ENCODE results near the gene SNAPC1.
"Not testable (repeated sequence)": the region's sequence is repeated elsewhere in the genome, so short reads cannot be mapped to it uniquely, and the experiment has no call there.

The SNAPC1 gene, protein sequence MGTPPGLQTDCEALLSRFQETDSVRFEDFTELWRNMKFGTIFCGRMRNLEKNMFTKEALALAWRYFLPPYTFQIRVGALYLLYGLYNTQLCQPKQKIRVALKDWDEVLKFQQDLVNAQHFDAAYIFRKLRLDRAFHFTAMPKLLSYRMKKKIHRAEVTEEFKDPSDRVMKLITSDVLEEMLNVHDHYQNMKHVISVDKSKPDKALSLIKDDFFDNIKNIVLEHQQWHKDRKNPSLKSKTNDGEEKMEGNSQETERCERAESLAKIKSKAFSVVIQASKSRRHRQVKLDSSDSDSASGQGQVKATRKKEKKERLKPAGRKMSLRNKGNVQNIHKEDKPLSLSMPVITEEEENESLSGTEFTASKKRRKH

DNA sequence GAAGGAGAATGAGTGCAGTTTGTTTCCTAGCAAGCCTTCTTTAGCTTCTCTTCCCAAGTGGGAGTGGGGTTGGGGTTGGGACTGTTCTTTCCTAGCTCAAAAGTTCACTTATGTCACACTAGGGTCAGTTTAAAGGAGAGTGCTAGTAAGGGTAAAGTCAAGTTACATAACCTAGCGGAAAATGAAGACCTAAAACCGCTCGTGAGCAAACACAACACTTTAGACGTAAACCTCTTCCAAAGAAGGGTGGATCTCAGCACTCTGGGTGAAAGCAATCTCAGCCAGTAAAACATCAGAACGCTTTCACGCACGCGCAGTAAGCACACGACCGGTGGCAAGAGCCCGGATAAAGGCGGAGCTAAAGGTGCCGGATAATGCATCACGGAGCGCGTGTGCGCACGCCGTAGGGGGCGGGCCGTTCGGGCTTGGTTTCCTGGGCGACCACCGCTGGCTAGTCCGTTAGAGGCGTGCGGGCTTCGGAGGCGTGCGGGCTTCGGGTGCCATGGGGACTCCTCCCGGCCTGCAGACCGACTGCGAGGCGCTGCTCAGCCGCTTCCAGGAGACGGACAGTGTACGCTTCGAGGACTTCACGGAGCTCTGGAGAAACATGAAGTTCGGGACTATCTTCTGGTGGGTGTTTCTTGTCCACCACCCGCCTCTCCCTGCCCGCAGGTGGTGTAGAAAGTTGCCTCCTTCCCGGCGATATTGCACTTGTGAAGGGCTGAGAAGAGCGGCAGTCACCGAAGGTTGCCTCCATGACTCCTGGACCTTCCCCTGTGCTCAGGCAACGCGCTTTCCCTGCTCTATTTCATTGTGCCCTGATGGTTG is at the start of gene SNAPC1:
Gene SNAPC1, plus strand, starts transcription at position 462 of the 828 bp plus-strand sequence. Its CDS starts 41 bp downstream, at position 503.
- DNase-seq, result peak; percentile 95 to 98

DNA sequence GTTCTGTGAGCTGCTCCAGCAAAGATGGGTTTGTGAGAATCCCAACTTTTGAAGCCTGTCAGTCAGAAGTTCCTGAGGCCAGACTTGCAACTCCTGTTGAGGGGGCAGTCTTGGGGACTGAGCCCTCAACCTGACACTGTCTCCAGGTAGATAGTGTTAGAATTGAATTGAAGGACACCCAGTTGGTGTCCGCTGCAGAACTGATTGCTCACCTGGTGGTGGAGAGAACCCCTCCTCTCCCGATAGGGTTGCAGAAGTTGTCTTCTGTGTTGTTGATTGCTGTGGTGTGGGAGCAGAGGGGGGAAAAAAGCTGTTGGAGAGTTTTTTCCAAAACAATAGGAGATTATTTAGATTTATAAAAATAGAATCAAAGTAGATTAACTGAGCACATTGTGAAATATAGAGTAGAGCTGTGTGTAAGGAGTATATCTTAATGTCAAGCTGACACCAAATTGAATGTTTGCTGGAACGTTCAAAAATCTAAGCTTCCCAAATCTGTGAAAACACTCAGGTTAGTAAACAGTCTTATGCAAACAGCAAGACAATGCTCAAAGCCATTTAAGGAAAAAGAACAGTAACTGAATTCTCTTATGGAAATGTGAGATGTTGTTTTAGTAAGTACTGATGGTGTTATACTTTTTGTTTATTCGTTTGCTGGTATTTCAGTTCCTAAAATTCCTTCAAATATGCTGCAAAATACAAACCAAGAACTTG is 48.3 kb upstream of the SNAPC1 start:
- DNase-seq, result no peak

DNA sequence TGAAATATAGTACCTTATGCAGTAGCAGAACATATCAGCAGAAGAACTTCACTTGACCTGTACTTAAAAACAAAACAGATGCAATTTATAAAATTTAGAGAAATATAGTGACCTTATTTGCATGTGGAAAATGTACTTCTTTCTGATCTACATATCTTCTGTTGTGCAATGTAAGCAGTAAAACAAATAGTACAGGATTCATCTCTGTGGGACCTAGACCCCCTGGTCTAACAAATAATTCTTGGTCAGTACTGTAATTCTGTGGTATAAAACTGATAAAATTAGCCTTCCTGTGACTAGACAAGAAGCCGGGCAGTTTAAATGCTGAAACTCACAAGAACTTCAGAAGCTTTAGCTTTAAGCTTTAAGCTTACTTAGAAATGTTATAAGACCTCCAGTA is 45.3 kb upstream of the SNAPC1 start:
- DNase-seq, result no peak

DNA sequence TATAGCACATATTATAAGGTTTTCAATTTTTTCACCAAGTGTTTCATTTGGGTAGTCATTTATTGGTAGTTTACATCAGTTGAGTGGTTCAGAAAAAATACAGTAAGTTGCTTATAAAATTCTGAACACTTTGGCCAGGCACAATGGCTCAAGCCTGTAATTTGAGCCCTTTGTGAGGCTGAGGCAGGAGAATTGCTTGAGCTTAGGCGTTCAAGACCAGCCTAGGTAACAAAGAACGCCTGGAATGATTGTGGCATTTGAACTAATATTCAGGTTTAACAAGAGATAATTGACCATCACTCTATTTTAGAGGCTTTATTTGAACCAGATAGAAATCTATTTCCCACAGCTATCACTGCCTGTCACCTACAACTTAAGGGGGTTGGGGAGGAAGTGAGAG is 44.2 kb upstream of the SNAPC1 start:
- DNase-seq, result no peak

DNA sequence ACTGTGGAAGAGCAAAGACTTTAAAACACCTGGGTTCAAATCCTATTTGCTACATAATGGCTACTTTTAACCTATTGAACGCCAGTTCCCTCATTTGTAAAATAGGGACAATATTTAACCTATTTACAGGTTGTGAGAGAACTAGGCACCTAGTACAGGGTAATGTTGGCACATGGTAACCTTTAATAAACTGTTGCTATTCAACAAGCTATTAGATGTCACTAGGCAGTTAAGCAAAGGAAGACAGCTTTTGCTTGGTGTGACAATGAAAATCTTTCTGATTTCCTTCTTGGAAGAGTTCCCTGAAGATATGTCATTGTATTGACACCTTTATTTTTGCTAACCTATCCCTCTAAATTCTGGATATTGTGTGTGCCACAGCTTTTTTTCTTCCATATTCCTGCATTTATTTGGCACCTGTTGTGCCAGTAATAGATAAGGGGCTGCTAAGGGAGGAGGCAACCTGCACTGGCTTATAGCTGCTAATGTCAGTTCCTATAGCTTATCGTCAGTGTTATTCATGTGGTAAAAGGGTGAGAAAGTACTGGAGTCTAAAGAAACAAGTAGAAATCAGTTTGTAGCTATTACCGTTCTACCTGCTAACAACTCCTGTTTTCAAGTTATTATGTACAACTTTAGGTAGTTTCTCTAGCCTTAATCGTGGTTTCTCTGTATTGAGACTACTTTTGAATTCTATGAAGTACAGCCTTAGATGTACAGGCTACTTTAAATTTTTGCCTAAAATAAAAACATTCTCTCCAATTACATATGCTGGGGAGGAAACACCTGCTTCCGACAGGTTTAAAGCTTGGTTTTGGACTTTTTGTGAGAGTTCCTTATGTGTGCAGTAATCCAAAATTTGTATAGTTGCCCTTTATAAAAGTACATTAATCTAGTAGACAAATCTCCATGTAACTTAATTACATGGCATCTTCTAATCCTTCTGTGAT is 42.6 kb upstream of the SNAPC1 start:
- DNase-seq, result no peak

DNA sequence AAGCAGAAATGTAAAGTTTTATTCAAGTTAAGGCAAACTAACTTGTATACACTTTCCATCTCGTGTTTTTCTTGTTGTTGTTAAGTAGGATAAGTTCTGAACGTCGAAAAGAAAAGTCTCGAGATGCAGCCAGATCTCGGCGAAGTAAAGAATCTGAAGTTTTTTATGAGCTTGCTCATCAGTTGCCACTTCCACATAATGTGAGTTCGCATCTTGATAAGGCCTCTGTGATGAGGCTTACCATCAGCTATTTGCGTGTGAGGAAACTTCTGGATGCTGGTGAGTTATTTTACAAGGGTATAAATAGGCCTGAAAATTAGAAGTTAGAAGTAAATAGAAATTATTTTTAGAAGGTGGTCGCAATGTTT is 41.9 kb upstream of the SNAPC1 start:
- DNase-seq, result no peak

DNA sequence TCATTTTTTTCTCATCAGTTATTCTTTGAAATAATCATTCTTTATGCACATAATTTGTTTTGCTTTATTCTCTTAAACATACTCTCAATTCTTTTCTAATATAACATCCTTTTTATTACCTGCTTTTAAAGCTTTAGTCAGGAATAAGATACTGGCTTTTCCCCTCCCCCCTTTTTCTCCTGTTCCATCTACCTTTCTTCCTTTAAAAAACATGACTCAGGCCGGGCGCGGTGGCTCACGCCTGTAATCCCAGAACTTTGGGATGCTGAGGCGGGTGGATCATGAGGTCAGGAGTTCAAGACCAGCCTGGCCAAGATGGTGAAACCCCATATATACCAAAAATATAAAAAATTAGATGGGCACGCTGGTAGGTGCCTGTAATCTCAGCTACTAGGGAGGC is 41.5 kb upstream of the SNAPC1 start:
- no peak for DNase-seq

DNA sequence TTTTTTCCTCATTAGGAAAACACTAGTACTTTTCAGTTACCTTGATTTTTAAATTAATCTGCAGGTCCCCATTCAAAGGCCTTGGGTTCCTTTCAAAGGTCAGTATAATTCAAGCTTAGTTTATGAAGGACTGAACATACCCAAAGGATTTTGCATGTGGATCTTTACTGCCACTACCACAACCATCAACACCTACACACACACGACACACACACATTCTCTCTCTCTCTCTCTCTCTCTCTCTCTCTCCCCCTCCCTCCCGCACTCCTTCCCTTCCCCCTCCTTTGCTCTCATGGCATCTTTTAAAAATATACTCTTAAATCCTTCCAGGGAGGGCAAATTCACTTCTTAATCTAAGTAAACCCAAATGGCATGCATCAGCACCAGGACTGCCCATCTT is 38.1 kb upstream of the SNAPC1 start:
- no peak for DNase-seq

DNA sequence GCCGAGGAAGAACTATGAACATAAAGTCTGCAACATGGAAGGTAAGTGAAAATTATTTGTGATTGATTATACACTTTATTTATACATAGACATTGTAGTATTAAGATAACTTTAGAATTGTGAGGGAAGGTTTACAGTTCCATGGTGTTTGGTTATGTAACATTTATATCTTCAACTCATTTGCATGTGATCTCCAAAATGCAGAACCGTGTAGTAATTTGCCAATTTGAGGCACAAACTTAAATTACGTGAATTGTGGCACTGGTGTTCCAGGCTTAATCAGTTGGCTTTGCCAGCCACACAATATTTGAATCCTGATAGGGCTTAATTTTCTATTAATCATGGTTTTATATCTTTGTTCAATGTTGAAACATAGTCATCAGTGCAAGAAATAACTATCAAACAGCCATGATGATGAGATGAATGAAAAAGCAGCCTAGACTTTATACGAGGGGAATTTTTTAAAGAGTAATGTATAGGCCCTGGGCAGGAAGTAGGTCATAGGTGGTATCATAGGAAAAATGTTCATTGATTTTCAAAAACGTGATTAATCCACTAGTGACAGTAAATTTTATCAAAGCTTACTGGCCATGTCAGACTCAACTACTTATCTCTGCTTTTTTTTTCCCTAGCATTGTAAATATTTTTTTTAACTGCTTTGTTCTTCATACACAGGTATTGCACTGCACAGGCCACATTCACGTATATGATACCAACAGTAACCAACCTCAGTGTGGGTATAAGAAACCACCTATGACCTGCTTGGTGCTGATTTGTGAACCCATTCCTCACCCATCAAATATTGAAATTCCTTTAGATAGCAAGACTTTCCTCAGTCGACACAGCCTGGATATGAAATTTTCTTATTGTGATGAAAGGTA is 35.2 kb upstream of the SNAPC1 start:
- no peak for DNase-seq

DNA sequence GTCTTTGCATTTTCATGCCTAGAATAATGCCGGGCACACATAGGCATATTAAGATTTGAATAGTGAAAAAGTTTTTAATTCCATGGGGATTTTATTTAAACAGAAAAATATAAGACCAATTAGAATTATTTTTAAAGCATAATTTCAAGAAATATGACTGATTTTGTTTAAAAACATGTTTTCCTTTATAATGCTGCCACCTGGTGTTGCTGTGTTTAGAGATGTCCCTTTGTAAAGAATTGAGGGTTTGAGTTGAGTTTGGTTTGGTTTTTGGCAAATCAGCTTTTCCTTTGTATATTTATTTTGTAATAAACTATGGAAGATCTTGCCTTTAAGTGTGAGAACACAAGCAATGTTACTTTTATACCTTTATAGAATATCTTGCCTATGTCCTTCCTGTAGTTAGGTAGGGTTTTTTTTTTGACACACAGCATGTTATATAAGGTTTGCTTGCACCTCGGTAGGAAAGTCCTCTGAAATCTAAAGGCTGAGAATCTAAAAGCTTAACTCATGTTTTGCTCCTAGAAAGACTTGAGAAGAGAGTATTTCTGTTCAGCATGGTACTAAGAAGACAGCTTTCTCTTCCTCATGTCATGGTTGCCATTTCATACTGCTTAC is 31.4 kb upstream of the SNAPC1 start:
- no peak for DNase-seq

DNA sequence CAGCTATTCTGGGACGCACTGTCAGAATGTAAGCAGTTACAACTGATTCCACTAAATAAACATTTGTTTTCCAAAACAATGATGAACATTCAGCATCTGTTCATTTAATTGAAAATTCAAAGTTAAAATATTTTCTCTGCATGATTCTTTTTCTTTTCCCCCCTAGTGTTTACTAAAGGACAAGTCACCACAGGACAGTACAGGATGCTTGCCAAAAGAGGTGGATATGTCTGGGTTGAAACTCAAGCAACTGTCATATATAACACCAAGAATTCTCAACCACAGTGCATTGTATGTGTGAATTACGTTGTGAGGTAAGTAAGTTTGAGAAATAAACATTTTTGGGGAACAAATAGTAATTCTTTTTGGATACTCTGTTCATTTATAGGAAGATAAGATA is 28.2 kb upstream of the SNAPC1 start:
- no peak for DNase-seq

DNA sequence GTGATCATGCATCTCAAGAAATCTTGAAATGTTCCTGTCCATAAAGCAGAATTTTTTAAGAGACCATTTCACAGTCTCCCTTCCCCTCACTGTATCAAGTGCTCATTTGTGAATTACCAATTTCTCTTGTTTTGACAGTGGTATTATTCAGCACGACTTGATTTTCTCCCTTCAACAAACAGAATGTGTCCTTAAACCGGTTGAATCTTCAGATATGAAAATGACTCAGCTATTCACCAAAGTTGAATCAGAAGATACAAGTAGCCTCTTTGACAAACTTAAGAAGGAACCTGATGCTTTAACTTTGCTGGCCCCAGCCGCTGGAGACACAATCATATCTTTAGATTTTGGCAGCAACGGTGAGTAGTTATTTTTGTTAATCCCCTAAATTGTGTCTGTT is 25.5 kb upstream of the SNAPC1 start:
- no peak for DNase-seq

DNA sequence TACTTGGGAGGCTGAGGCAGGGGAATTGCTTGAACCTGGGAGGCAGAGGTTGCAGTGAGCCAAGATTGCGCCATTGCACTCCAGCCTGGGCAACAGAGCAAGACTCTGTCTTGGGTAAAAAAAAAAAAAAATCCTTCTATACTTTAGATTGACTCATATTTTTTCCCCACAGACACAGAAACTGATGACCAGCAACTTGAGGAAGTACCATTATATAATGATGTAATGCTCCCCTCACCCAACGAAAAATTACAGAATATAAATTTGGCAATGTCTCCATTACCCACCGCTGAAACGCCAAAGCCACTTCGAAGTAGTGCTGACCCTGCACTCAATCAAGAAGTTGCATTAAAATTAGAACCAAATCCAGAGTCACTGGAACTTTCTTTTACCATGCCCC is 24.3 kb upstream of the SNAPC1 start:
- no peak for DNase-seq

DNA sequence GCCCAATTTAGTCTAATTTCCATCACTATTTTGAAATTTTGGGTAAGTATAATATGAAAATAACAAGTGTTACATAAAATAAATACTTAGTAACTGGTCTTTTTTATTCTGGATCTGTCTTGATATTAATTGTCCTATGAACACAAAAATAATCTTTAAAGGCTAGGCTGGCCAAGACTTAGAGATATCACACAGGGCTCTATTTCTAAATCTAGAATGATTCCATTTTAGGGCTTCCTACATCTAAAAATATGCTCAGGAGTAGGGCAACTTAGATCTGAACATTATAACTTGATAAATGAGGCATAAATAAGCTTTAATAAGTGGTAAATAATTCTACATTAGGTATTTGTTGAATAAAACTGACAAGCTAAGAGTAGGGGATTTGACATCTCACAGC is 23.1 kb upstream of the SNAPC1 start:
- no peak for DNase-seq

DNA sequence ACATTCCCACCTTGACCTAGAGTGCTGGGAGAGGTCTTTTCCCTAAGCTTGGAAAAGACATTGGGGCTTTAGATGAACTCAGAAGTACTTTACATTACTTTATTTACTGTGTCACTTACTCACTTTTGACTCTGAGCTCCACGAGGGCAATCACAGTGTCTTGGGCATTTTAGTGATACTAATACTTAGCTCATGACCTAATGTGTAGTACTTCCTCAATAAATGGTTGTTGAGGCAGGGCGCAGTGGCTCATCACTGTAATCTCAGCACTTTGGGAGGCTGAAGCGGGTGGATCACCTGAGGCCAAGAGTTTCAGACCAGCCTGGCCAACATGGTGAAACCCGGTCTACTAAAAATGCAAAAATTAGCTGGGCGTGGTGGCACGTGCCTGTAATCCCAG is 19.8 kb upstream of the SNAPC1 start:
- no peak for DNase-seq

DNA sequence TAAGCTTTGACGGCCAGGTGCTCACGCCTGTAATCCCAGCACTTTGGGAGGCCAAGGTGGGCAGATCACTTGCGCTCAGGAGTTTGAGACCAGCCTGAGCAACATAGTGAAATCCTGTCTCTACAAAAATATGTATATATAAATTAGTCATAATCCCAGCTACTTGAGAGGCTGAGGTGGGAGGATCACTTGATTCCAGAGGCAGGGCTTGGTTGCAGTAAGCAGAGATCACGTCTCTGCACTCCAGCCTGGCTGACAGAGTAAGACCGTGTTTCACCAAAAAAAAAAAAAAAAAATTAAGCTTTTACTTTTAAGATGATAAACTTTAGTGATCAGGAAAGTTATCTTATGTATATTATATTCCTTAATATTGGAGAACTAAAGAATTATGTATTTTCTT is 18.0 kb upstream of the SNAPC1 start:
- DNase-seq, result no peak

DNA sequence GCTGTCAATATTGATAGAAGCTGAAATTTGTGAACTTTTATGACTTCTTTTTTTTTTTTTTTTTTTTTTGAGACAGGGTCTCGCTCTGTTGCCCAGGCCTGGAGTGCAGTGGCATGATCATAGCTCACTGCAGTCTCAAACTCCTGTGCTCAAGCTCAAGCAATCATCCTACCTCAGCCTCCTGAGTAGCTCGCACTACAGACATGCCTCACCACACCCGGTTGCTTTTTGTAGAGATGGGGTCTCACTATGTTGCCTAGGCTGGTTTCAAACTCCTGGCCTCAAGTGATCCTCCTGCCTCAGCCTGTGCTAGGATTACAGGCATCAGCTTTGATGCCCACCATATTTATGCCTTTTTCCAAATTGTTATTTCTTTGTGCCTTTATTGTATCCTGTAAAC is 15.9 kb upstream of the SNAPC1 start:
- not testable (repeated sequence) for DNase-seq

DNA sequence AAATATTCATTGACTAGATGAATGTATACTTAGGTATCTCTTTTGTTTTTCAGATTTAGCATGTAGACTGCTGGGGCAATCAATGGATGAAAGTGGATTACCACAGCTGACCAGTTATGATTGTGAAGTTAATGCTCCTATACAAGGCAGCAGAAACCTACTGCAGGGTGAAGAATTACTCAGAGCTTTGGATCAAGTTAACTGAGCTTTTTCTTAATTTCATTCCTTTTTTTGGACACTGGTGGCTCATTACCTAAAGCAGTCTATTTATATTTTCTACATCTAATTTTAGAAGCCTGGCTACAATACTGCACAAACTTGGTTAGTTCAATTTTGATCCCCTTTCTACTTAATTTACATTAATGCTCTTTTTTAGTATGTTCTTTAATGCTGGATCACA is 15.3 kb upstream of the SNAPC1 start:
- DNase-seq, result no peak

DNA sequence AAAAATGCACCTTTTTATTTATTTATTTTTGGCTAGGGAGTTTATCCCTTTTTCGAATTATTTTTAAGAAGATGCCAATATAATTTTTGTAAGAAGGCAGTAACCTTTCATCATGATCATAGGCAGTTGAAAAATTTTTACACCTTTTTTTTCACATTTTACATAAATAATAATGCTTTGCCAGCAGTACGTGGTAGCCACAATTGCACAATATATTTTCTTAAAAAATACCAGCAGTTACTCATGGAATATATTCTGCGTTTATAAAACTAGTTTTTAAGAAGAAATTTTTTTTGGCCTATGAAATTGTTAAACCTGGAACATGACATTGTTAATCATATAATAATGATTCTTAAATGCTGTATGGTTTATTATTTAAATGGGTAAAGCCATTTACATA is 14.9 kb upstream of the SNAPC1 start:
- no peak for DNase-seq

DNA sequence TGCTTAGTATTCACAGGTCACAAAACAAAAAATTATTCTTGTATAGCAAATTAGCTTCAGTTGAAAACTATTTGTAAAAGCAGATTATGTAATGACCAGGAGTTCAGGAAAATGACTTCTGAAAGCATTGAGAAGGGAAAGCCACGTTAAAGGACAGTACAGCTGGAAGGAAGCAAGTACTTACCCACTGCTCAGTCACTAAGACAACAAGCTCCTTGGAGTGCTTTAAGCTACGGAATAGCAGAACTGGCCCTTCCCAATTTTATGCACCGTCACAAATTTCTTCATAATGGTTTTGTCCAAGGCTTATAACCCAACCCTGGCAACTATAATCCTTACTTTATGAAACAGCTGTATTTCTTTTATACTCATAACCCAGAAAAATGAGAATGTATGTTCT is 13.0 kb upstream of the SNAPC1 start:
- DNase-seq, result no peak

DNA sequence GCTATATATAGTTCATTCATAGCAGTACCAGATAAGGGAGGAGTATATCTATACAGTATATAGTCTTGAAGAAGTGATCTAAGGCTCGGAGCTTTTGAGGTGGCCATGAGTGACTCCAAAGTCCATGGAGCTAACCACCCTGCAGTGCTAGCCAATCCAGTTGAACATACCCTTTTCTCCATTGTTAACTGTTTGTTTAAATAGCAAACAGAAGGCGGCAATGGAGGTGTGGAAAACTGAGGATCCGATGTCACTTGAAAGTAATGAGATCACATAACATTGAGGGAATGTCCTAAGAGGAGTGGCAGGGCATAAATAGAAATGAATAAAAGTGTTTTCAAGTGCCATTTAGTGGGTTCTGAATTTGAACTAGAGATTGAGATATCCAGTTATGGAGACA is 12.4 kb upstream of the SNAPC1 start:
- DNase-seq, result peak; percentile 12 to 25

All from SHP77 (cell line).